HepG2 (cell line): ENCODE measurements around the gene H6PD. TPM values are rescaled to one million over a fixed set of nuclear protein-coding genes. Genes with fewer than 3 reads are reported as not detected.

Experiments used
- ATAC-seq: fragments of 200-7000 bp; cut with Tn5 transposase; 3 replicates; pipeline ENCODE4 v1.9.1; 2020; ENCODE audit warnings: mild to moderate bottlenecking, moderate library complexity
- BruUV-seq: library from RNA; stranded (reverse); fragments of 400-500 nt; replicated peaks from 2 replicates; lab custom pipeline; 2021; lab: Mats Ljungman, UMichigan
- CTCF ChIA-PET: fragments of 300-600 bp; formaldehyde crosslinking; extraction: SDS; loops from one replicate; lab custom pipeline; 2021; ENCODE audit warnings: low total read pairs, inconsistent platforms, low intra/inter-chr PET ratio; lab: Yijun Ruan, JAX
- POLR2A ChIA-PET: fragments of 350-600 bp; sonication (Branson Sonifier 250); formaldehyde crosslinking; loops from one replicate; lab custom pipeline; 2020; ENCODE audit warnings: antibody characterized with exemption, inconsistent platforms; lab: Yijun Ruan, JAX
- DNase-seq: peaks from one replicate; pipeline ENCODE4 v3.0.0-alpha.2; 2015; ENCODE audit warnings: low spot score
- FAIRE-seq: peaks from 3 replicates; lab custom pipeline; 2011; peaks lifted over from hg19 to GRCh38; lab: Jason Lieb, UNC
- H2AFZ ChIP-seq: one replicate; pipeline ENCODE4 v1.6.1; 2011; ENCODE audit warnings: low read length, inconsistent platforms
- H3K27ac ChIP-seq: fragments of 300-600 bp; 3 replicates; pipeline ENCODE4 v1.8.0; 2011; ENCODE audit warnings: mixed run types, mild to moderate bottlenecking, mixed read lengths, low read length, inconsistent platforms; ENCODE audit not compliant: insufficient read depth; ENCODE audit errors: extremely low read length
- H3K27me3 ChIP-seq, 2 experiments: fragments of 200-600 bp in 1 of 2; 2 replicates in 1 of 2; 3 replicates in 1 of 2; pipeline versions ENCODE4 v1.6.0 to v1.8.0; 2011; ENCODE audit warnings: low read length in 2 of 2, mild to moderate bottlenecking in 2 of 2, moderate library complexity in 2 of 2, inconsistent platforms in 1 of 2; ENCODE audit not compliant: insufficient read depth in 2 of 2, control insufficient read depth in 1 of 2
- H3K36me3 ChIP-seq, 2 experiments: fragments of 200-600 bp in 1 of 2; replicated peaks in 1 of 2; 2 replicates in 1 of 2; 3 replicates in 1 of 2; pipeline versions ENCODE4 v1.5.1 to v1.8.0; 2011; ENCODE audit warnings: low read length in 2 of 2, inconsistent platforms in 1 of 2; ENCODE audit not compliant: insufficient read depth in 2 of 2, control insufficient read depth in 1 of 2
- H3K4me1 ChIP-seq: 2 replicates; pipeline ENCODE4 v1.5.1; 2012; ENCODE audit warnings: low read length, inconsistent platforms; ENCODE audit not compliant: insufficient read depth
- H3K4me2 ChIP-seq: 2 replicates; pipeline ENCODE4 v1.6.0; 2011; ENCODE audit warnings: low read depth, low read length, inconsistent platforms
- H3K4me3 ChIP-seq, 3 experiments: fragments of 200-600 bp in 1 of 3; sonication (generic), shearing (Covaris generic) in 1 of 3; replicated peaks in 1 of 3; 2 replicates each; pipeline ENCODE4 v1.5.1; 2011 to 2016; ENCODE audit warnings: low read length in 3 of 3, inconsistent platforms in 2 of 3, low read depth in 2 of 3, mild to moderate bottlenecking in 2 of 3, control low read depth in 1 of 3, mixed read lengths in 1 of 3; ENCODE audit not compliant: insufficient read depth in 1 of 3
- H3K79me2 ChIP-seq: one replicate; pipeline ENCODE4 v1.6.1; 2011; ENCODE audit warnings: low read length, inconsistent platforms; ENCODE audit not compliant: insufficient read depth
- H3K9ac ChIP-seq: 2 replicates; pipeline ENCODE4 v1.6.0; 2011; ENCODE audit warnings: mild to moderate bottlenecking, low read depth, low read length, inconsistent platforms; ENCODE audit not compliant: insufficient read depth
- H3K9me3 ChIP-seq: 2 replicates; pipeline ENCODE4 v1.5.1; 2012; ENCODE audit warnings: mild to moderate bottlenecking, low read length
- H4K20me1 ChIP-seq: 2 replicates; pipeline ENCODE4 v1.6.0; 2011; ENCODE audit warnings: inconsistent platforms, mild to moderate bottlenecking, low read length, moderate library complexity; ENCODE audit not compliant: insufficient read depth
- CENPT ChIP-seq: sonication (generic); formaldehyde crosslinking; IDR thresholded peaks from 2 replicates; pipeline ENCODE4 v1.8.0; 2022; ENCODE audit warnings: low read depth, mild to moderate bottlenecking, moderate library complexity, missing genetic modification reagents
- HDAC1 ChIP-seq: sonication (generic); formaldehyde crosslinking; IDR thresholded peaks from 2 replicates; pipeline ENCODE4 v1.5.1; 2020; ENCODE audit warnings: mild to moderate bottlenecking, missing genetic modification reagents
- HNRNPLL ChIP-seq: fragments of 200-400 bp; formaldehyde crosslinking; IDR thresholded peaks from 2 replicates; pipeline ENCODE4 v1.6.1; 2017; ENCODE audit warnings: mild to moderate bottlenecking, low read depth, low read length; ENCODE audit not compliant: poor library complexity, severe bottlenecking
- MAFF ChIP-seq: IDR thresholded peaks from 2 replicates; pipeline ENCODE4 v1.6.1; 2011; ENCODE audit warnings: low read depth, low read length, improper control_type of control experiment
- MAFK ChIP-seq, 2 experiments: IDR thresholded peaks in 1 of 2; conservative IDR thresholded peaks in 1 of 2; 2 replicates each; pipeline ENCODE4 v1.6.1; 2011; ENCODE audit warnings: improper control_type of control experiment in 2 of 2, low read length in 2 of 2
- MIER2 ChIP-seq: IDR thresholded peaks from 2 replicates; pipeline ENCODE4 v1.6.1; 2016; ENCODE audit warnings: missing biosample characterization, missing genetic modification reagents
- STAG1 ChIP-seq: sonication (generic); formaldehyde crosslinking; IDR thresholded peaks from 2 replicates; pipeline ENCODE4 v1.4.0; 2020; ENCODE audit warnings: missing genetic modification reagents
- ZFP62 ChIP-seq: sonication (generic); formaldehyde crosslinking; IDR thresholded peaks from 2 replicates; pipeline ENCODE4 v1.4.0; 2020; ENCODE audit warnings: missing genetic modification reagents
- ZNF350 ChIP-seq: sonication (generic); formaldehyde crosslinking; IDR thresholded peaks from 2 replicates; pipeline ENCODE4 v1.4.0; 2020; ENCODE audit warnings: mild to moderate bottlenecking, low read depth, missing genetic modification reagents, borderline replicate concordance
- ZNF777 ChIP-seq: sonication (generic); formaldehyde crosslinking; IDR thresholded peaks from 2 replicates; pipeline ENCODE4 v1.4.0; 2020; ENCODE audit warnings: missing genetic modification reagents
- WGBS: methylation state at CpG from one replicate; pipeline ENCODE4 v1.1.6; 2017; ENCODE audit warnings: low lambda C conversion rate; 5-methylcytosine and 5-hydroxymethylcytosine counted together
- in situ Hi-C: cut with HindIII; loops from 2 replicates; pipeline ENCODE4 v1.10.0; 2017; ENCODE audit warnings: low pct_unique_long_range_greater_than_20kb; ENCODE audit not compliant: extremely low pct_ligation_motif_present
- intact Hi-C: fragments of 100-400 bp; cut with micrococcal nuclease; formaldehyde crosslinking; loops from one replicate; pipeline ENCODE4 v1.10.0; 2022; ENCODE audit not compliant: unreplicated experiment
- polyA plus RNA-seq, 8 experiments: library from polyadenylated mRNA; depleted of rRNA in 3 of 8; stranded (reverse) in 7 of 8; unstranded in 1 of 8; fragments of >200 nt; fragmentation: Illumina TruSeq in 4 of 8; extraction: Trizol in 4 of 8; gene quantifications; 2 replicates each; pipeline versions ENCODE4 v1.2.1 to v1.2.3, GENCODE V29; 2011 to 2016; ENCODE audit warnings: low read depth in 4 of 8, missing spikeins in 1 of 8, mixed read lengths in 1 of 8; ENCODE audit not compliant: insufficient read depth in 1 of 8
- total RNA-seq, 5 experiments: library from RNA; depleted of rRNA; stranded (reverse); fragments of >200 nt; fragmentation: Illumina TruSeq; extraction: Trizol; gene quantifications; 2 replicates each; pipeline ENCODE4 v1.2.3, GENCODE V29; 2016; ENCODE audit warnings: low read depth in 1 of 5
- TF ChIP-seq, protein P1 (sequence below): sonication (generic); formaldehyde crosslinking; IDR thresholded peaks from 2 replicates; pipeline ENCODE4 v1.4.0; 2020; ENCODE audit warnings: missing genetic modification reagents, mild to moderate bottlenecking, borderline replicate concordance
- TF ChIP-seq, protein P2 (sequence below): sonication (generic); formaldehyde crosslinking; IDR thresholded peaks from 2 replicates; pipeline ENCODE4 v1.5.0; 2020; ENCODE audit warnings: mild to moderate bottlenecking, missing genetic modification reagents, moderate library complexity
- TF ChIP-seq, protein P3 (sequence below): IDR thresholded peaks from 2 replicates; pipeline ENCODE4 v1.6.1; 2012; ENCODE audit warnings: inconsistent platforms
- TF ChIP-seq, protein P4 (sequence below): sonication (generic); formaldehyde crosslinking; IDR thresholded peaks from 2 replicates; pipeline ENCODE4 v1.4.0; 2020; ENCODE audit warnings: missing genetic modification reagents
- TF ChIP-seq, protein P5 (sequence below): sonication (generic); formaldehyde crosslinking; IDR thresholded peaks from 2 replicates; pipeline ENCODE4 v1.4.0; 2020; ENCODE audit warnings: mild to moderate bottlenecking, missing genetic modification reagents

H6PD gene
- total and polyA plus RNA-seq, 2 of the 13 experiments (the other 11 are each of a cell fraction or from before 2014, with no cell fraction given) = 9.3 to 14.1 TPM

DNA sequence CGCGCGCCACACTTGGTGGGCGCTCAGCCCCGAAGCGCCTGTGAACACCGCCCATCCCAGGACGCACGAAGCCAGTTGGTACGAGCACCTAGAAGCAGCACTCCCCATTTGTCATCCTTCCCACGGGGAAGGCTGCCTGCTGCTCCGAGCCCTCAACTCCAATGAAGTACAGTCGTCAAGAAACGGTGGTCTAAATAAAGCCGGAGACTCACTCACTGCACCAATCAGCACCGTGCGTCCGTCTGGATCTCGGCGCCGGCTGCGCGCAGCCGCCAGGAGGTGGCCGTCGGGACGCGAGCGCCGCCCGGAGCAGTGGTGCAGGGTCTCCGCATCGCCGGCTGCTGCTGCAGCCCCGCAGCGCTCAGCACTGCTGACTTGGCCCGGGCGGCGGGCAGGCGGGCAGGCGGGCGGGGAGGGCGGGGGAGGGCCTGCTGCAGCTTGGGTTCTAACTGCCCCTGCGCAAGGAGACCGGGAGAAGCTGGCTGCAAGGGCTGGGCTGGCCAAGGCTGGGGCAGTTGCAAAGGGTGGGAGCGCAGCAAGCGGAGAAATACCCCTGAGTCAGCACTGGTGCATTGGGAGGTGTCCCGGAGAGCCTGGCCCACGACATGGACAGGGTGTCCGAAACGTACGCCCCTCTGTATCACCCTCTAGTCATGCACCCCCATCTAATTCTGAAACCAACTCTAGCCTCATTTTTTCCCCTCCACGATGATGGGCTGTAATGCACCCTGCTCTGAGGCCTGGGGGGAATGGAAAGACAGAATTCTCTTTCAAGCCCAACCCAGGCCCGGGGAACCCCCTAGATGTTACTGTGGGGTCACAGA lies 35.8 kb upstream of the H6PD start:
- DNase-seq = no peak
- intact Hi-C loops = loop anchor here (5.0 kb wide), 1 partner anchor 34 kb away; the partner anchor contains the start of gene H6PD
- CTCF ChIA-PET = interaction anchor here (1.3 kb wide), 1 partner anchor 88 kb away, joined by 4 read pairs; no protein-coding TSS in a partner anchor
- peak; percentile 34 to 79; a peak in 3 of 4 replicates for TF ChIP-seq MAFK (conservative IDR thresholded peaks at IDR 0.05 in 1 of 2, IDR thresholded peaks at IDR 0.05 in 1 of 2; ENCODE audit: low read length in 2 of 2)
- TF ChIP-seq, protein P1, sequence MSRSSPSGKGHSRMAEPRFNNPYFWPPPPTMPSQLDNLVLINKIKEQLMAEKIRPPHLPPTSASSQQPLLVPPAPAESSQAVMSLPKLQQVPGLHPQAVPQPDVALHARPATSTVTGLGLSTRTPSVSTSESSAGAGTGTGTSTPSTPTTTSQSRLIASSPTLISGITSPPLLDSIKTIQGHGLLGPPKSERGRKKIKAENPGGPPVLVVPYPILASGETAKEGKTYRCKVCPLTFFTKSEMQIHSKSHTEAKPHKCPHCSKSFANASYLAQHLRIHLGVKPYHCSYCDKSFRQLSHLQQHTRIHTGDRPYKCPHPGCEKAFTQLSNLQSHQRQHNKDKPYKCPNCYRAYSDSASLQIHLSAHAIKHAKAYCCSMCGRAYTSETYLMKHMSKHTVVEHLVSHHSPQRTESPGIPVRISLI (CRISPR knock-in tag) = no peak
- TF ChIP-seq ZNF777 (CRISPR knock-in tag) = 0 out of 2 replicates have a peak, but pooled peaks have one; percentile 36
- TF ChIP-seq MAFF = peak; percentile 58
- no peak for TF ChIP-seq MIER2 (CRISPR knock-in tag)
- TF ChIP-seq, protein P2, sequence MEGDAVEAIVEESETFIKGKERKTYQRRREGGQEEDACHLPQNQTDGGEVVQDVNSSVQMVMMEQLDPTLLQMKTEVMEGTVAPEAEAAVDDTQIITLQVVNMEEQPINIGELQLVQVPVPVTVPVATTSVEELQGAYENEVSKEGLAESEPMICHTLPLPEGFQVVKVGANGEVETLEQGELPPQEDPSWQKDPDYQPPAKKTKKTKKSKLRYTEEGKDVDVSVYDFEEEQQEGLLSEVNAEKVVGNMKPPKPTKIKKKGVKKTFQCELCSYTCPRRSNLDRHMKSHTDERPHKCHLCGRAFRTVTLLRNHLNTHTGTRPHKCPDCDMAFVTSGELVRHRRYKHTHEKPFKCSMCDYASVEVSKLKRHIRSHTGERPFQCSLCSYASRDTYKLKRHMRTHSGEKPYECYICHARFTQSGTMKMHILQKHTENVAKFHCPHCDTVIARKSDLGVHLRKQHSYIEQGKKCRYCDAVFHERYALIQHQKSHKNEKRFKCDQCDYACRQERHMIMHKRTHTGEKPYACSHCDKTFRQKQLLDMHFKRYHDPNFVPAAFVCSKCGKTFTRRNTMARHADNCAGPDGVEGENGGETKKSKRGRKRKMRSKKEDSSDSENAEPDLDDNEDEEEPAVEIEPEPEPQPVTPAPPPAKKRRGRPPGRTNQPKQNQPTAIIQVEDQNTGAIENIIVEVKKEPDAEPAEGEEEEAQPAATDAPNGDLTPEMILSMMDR (CRISPR knock-in tag) = peak; percentile 56
- peak; percentile 54 for TF ChIP-seq HNRNPLL
- no peak for TF ChIP-seq ZFP62 (CRISPR knock-in tag)
- TF ChIP-seq, protein P3, sequence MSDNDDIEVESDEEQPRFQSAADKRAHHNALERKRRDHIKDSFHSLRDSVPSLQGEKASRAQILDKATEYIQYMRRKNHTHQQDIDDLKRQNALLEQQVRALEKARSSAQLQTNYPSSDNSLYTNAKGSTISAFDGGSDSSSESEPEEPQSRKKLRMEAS = 0 out of 2 replicates have a peak, but pooled peaks have one; percentile 15
- TF ChIP-seq, protein P4, sequence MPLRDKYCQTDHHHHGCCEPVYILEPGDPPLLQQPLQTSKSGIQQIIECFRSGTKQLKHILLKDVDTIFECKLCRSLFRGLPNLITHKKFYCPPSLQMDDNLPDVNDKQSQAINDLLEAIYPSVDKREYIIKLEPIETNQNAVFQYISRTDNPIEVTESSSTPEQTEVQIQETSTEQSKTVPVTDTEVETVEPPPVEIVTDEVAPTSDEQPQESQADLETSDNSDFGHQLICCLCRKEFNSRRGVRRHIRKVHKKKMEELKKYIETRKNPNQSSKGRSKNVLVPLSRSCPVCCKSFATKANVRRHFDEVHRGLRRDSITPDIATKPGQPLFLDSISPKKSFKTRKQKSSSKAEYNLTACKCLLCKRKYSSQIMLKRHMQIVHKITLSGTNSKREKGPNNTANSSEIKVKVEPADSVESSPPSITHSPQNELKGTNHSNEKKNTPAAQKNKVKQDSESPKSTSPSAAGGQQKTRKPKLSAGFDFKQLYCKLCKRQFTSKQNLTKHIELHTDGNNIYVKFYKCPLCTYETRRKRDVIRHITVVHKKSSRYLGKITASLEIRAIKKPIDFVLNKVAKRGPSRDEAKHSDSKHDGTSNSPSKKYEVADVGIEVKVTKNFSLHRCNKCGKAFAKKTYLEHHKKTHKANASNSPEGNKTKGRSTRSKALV = peak; percentile 98
- peak; percentile 41 for TF ChIP-seq STAG1 (CRISPR knock-in tag)
- no peak for TF ChIP-seq ZNF350 (CRISPR knock-in tag)
- no peak for TF ChIP-seq CENPT
- TF ChIP-seq, protein P5, sequence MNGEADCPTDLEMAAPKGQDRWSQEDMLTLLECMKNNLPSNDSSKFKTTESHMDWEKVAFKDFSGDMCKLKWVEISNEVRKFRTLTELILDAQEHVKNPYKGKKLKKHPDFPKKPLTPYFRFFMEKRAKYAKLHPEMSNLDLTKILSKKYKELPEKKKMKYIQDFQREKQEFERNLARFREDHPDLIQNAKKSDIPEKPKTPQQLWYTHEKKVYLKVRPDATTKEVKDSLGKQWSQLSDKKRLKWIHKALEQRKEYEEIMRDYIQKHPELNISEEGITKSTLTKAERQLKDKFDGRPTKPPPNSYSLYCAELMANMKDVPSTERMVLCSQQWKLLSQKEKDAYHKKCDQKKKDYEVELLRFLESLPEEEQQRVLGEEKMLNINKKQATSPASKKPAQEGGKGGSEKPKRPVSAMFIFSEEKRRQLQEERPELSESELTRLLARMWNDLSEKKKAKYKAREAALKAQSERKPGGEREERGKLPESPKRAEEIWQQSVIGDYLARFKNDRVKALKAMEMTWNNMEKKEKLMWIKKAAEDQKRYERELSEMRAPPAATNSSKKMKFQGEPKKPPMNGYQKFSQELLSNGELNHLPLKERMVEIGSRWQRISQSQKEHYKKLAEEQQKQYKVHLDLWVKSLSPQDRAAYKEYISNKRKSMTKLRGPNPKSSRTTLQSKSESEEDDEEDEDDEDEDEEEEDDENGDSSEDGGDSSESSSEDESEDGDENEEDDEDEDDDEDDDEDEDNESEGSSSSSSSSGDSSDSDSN = 0 out of 2 replicates have a peak, but pooled peaks have one; percentile 25
- TF ChIP-seq HDAC1 (CRISPR knock-in tag) = no peak

More for the DNA sequence above, 35.8 kb upstream of the H6PD start:
- 27% methylated on average over 7 of the region's 54 CpGs for whole genome bisulfite sequencing
- FAIRE-seq (no peak), ATAC-seq (peak; percentile 67)
- peaks cover 66% of the 10 kb centered on the region for H3K4me1 ChIP-seq
- POLR2A ChIA-PET = interaction anchor here (2.6 kb wide), 1 partner anchor 34 kb away, joined by 25 read pairs; the partner anchor contains the start of gene H6PD
- peaks cover 17 to 66% of the 10 kb centered on the region in 2 experiments for H3K27me3 ChIP-seq
- BruUV-seq = no TSS peak
- no peaks in the 10 kb centered on the region for H4K20me1 ChIP-seq
- H3K4me3 ChIP-seq = peak overlapping the region; percentile 22 to 54 (median 24); a peak in 2 of 6 replicates
- H3K79me2 ChIP-seq = no peaks in the 10 kb centered on the region
- no peak overlapping the region for H2AFZ ChIP-seq
- peak overlapping the region; percentile 85 for H3K4me2 ChIP-seq
- H3K9ac ChIP-seq = no peak overlapping the region
- no peak overlapping the region for H3K27ac ChIP-seq
- no peaks in the 10 kb centered on the region for H3K36me3 ChIP-seq
- H3K9me3 ChIP-seq = no peaks in the 10 kb centered on the region
- in situ Hi-C loops = loop anchor here (5.0 kb wide), 2 partner anchors 56 to 86 kb away; no protein-coding TSS in a partner anchor
